ENCODE results near the gene DGKH. TPM values are rescaled to one million over a fixed set of nuclear protein-coding genes. Genes with fewer than 3 reads are reported as not detected.
"Not testable (repeated sequence)": the region's sequence is repeated elsewhere in the genome, so short reads cannot be mapped to it uniquely, and the experiment has no call there.

DGKH gene
- total RNA-seq, 1 donor from 2014 or later: 45.1 TPM

DNA sequence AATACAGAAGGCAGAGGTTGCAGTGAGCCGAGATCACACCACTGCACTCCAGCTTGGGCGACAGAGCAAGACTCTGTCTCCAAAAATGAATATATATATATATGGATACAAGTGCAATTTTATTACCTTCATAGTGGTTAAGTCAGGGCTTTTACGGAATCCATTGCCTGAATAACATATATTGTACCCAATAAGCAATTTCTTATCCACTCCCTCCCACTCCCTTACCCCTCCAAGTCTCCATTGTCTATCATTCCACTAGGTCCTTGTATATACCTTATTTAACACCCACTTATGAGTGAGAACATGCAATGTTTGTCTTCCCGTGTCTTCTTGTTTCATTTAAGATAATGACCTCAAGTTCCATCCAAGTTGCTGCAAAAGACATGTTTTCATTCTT, 175.2 kb downstream of the DGKH start:
- TF ChIP-seq CTCF (IDR thresholded peaks at IDR 0.05; ENCODE audit: unreplicated experiment): no peak
- Mint-ChIP-seq H3K36me3 (ENCODE audit: low read depth, unreplicated experiment) (peaks cover 31% of the 10 kb centered on the region), H3K4me1 (ENCODE audit: unreplicated experiment) (no peaks in the 10 kb centered on the region), H3K4me3 (ENCODE audit: unreplicated experiment) (no peak overlapping the region), H3K27ac (ENCODE audit: unreplicated experiment) (no peak overlapping the region), H3K27me3 (ENCODE audit: unreplicated experiment) (peaks cover 5% of the 10 kb centered on the region), H3K9me3 (ENCODE audit: unreplicated experiment) (no peaks in the 10 kb centered on the region)
- no peak for DNase-seq (ENCODE audit: low spot score)

- peak overlapping the region; percentile 68 for H3K4me3 Mint-ChIP-seq (ENCODE audit: unreplicated experiment)
- H3K27ac Mint-ChIP-seq (ENCODE audit: unreplicated experiment): no peak overlapping the region
- H3K36me3 Mint-ChIP-seq (ENCODE audit: low read depth, unreplicated experiment): peaks cover 31% of the 10 kb centered on the region
- H3K4me1 Mint-ChIP-seq (ENCODE audit: unreplicated experiment): no peaks in the 10 kb centered on the region
- peaks cover 5% of the 10 kb centered on the region for H3K27me3 Mint-ChIP-seq (ENCODE audit: unreplicated experiment)
- DNase-seq (ENCODE audit: low spot score): no peak
- H3K9me3 Mint-ChIP-seq (ENCODE audit: unreplicated experiment): no peaks in the 10 kb centered on the region
- no peak for TF ChIP-seq CTCF (IDR thresholded peaks at IDR 0.05; ENCODE audit: unreplicated experiment)
Measured at GRCh38 chr13:42225051-42225450, 176.6 kb downstream of the DGKH start.

DNA sequence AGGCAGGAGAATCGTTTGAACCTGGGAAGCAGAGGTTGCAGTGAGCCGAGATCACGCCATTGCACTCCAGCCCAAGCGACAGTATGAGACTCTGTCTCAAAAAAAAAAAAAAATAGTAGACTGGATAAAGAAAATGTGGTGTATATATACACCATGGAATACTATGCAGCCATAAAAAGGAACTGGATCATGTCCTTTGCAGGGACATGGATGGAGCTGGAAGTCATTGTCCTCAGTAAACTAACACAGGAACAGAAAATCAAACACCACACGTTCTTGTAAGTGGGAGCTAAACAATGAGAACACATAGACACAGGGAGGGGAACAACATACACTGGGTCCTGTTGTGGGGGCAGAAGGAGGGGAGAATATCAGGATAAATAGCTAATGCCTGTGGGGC, 178.3 kb downstream of the DGKH start:
- H3K27me3 Mint-ChIP-seq (ENCODE audit: unreplicated experiment); H3K4me1 Mint-ChIP-seq (ENCODE audit: unreplicated experiment); H3K27ac Mint-ChIP-seq (ENCODE audit: unreplicated experiment); H3K9me3 Mint-ChIP-seq (ENCODE audit: unreplicated experiment); H3K4me3 Mint-ChIP-seq (ENCODE audit: unreplicated experiment); DNase-seq (ENCODE audit: low spot score): not testable (repeated sequence)
- H3K36me3 Mint-ChIP-seq (ENCODE audit: low read depth, unreplicated experiment): peaks cover 31% of the 10 kb centered on the region

DNA sequence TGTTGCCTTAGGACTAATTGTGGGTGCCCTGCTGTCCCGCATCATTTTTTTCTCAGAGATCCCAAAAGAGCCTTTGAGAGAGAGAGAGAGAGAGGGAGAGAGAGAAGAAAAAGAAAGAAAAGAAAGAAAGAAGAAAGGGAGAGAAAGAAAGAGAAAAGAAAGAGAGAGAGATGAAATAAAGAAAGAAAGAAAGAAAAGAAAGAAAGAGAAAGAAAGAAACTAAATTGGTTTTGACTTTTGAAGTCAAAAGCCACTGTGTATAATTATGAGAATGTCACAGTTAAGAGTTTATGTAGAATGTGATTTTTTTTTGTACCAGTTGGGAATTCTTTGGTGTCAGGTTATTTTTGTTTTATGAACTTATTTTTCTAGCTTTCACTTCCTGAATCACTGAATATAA, 180.1 kb downstream of the DGKH start:
- Mint-ChIP-seq H3K27ac (ENCODE audit: unreplicated experiment) (no peak overlapping the region), H3K9me3 (ENCODE audit: unreplicated experiment) (no peaks in the 10 kb centered on the region), H3K4me3 (ENCODE audit: unreplicated experiment) (no peak overlapping the region), H3K4me1 (ENCODE audit: unreplicated experiment) (no peaks in the 10 kb centered on the region), H3K36me3 (ENCODE audit: low read depth, unreplicated experiment) (peaks cover 29% of the 10 kb centered on the region), H3K27me3 (ENCODE audit: unreplicated experiment) (peaks cover 6% of the 10 kb centered on the region)
- DNase-seq (ENCODE audit: low spot score): no peak
- TF ChIP-seq CTCF (IDR thresholded peaks at IDR 0.05; ENCODE audit: unreplicated experiment): no peak

DNA sequence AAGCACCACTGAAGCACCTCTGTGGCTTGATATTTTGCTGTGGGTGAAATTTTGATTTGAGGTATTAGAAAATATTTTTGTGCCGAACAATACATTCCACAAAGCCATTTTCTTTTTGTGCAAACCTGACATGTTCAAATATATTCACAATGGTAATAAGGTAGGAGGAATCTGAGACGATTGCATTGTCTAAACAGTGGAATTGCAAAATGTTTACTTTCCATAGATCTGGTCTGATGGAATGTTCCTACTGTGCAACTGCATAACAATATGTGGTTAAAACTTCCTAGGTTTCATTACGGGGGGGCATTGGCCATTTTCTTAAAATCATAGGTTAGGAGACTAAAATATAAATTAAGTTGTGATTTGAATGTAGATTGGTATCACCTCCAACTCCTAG, 180.8 kb downstream of the DGKH start:
- peaks cover 24% of the 10 kb centered on the region for H3K36me3 Mint-ChIP-seq (ENCODE audit: low read depth, unreplicated experiment)
- no peak overlapping the region for H3K4me3 Mint-ChIP-seq (ENCODE audit: unreplicated experiment)
- H3K27me3 Mint-ChIP-seq (ENCODE audit: unreplicated experiment): peaks cover 5% of the 10 kb centered on the region
- TF ChIP-seq CTCF (IDR thresholded peaks at IDR 0.05; ENCODE audit: unreplicated experiment): no peak
- no peaks in the 10 kb centered on the region for H3K9me3 Mint-ChIP-seq (ENCODE audit: unreplicated experiment)
- no peak for DNase-seq (ENCODE audit: low spot score)
- H3K27ac Mint-ChIP-seq (ENCODE audit: unreplicated experiment): no peak overlapping the region
- no peaks in the 10 kb centered on the region for H3K4me1 Mint-ChIP-seq (ENCODE audit: unreplicated experiment)

DNA sequence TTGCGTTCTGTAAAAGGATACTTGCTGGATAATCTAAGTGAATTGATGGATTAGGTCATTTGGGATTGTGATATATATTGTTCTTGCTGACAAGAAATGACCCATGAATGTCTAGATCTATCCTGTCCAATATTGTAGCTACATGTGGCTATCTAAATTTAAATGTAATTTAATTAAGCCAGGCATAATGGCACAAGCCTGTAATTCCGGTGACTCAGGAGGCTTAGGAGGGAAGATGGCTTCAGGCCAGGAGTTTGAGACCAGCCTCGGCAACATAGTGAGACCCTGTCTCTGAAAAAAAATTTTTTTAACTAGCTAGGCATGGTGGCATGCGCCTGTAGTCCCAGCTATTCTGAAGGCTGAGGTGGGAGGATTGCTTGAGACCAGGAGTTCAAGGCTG, 184.2 kb downstream of the DGKH start:
- Mint-ChIP-seq H3K4me1 (ENCODE audit: unreplicated experiment) (no peaks in the 10 kb centered on the region), H3K27me3 (ENCODE audit: unreplicated experiment) (peaks cover 3% of the 10 kb centered on the region), H3K27ac (ENCODE audit: unreplicated experiment) (no peak overlapping the region), H3K36me3 (ENCODE audit: low read depth, unreplicated experiment) (peaks cover 8% of the 10 kb centered on the region), H3K4me3 (ENCODE audit: unreplicated experiment) (no peak overlapping the region), H3K9me3 (ENCODE audit: unreplicated experiment) (no peaks in the 10 kb centered on the region)
- TF ChIP-seq CTCF (IDR thresholded peaks at IDR 0.05; ENCODE audit: unreplicated experiment): no peak
- no peak for DNase-seq (ENCODE audit: low spot score)

Data from endothelial cell (in vitro differentiated cells).